OCI-LY7 (cell line): ENCODE data around the gene ENOX1.

Experiments
- EZH2phosphoT487 ChIP-seq: fragments of 200-600 bp; sonication (generic); IDR thresholded peaks from 2 replicates; pipeline ENCODE4 v1.6.1; 2018; ENCODE audit warnings: low read depth, borderline replicate concordance, mild to moderate bottlenecking, mixed run types, antibody characterized with exemption, low read length, moderate library complexity, mixed read lengths
- TF ChIP-seq, protein P1 (sequence below): fragments of 200-600 bp; sonication (generic); conservative IDR thresholded peaks from 2 replicates; pipeline ENCODE4 v1.5.1; 2014; ENCODE audit warnings: mild to moderate bottlenecking, antibody characterized with exemption, low read length, moderate library complexity, mixed read lengths

DNA sequence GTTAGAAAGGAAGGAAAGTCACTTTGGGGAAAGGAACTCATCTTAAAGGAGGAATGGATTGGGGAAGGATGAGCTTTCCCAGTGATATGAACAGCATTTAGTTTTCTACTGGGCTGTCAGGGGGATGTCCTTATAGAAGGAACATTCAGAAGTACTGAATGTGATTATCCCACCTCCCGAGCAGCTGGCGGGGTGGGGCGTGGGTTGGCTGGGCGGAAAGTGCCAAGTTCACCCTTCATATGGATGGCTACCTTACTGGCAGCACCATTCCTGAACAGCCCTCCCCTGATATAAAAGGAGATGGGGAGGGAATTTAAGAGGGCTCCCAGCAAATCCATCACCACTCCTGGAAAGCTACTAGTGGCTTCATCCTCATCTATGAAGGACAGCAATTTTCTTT is 572.6 kb downstream of the ENOX1 start:
- TF ChIP-seq, protein P1, sequence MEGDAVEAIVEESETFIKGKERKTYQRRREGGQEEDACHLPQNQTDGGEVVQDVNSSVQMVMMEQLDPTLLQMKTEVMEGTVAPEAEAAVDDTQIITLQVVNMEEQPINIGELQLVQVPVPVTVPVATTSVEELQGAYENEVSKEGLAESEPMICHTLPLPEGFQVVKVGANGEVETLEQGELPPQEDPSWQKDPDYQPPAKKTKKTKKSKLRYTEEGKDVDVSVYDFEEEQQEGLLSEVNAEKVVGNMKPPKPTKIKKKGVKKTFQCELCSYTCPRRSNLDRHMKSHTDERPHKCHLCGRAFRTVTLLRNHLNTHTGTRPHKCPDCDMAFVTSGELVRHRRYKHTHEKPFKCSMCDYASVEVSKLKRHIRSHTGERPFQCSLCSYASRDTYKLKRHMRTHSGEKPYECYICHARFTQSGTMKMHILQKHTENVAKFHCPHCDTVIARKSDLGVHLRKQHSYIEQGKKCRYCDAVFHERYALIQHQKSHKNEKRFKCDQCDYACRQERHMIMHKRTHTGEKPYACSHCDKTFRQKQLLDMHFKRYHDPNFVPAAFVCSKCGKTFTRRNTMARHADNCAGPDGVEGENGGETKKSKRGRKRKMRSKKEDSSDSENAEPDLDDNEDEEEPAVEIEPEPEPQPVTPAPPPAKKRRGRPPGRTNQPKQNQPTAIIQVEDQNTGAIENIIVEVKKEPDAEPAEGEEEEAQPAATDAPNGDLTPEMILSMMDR = no peak
- TF ChIP-seq EZH2phosphoT487 = no peak
